H1 (cell line): ENCODE data around the gene NELFB. TPM values are rescaled to one million over a fixed set of nuclear protein-coding genes. Genes with fewer than 3 reads are reported as not detected.

Source experiments
- CTCF ChIA-PET: fragments of 300-600 bp; sonication (Branson Sonifier 250); formaldehyde crosslinking; loops from one replicate; lab custom pipeline; 2021; ENCODE audit not compliant: partially characterized antibody; lab: Charles Lee
- POLR2A ChIA-PET: fragments of 300-600 bp; sonication (Branson Sonifier 250); formaldehyde crosslinking; loops from one replicate; lab custom pipeline; 2021; ENCODE audit warnings: inconsistent platforms; ENCODE audit not compliant: partially characterized antibody; lab: Charles Lee
- DNase-seq, 2 experiments: peaks; one replicate each; pipeline versions ENCODE4 v3.0.0 to v3.0.0-alpha.2; 2010 to 2022; ENCODE audit warnings: low spot score in 2 of 2, low read depth in 1 of 2, mixed read lengths in 1 of 2
- FAIRE-seq: peaks from 2 replicates; lab custom pipeline; 2011; peaks lifted over from hg19 to GRCh38; lab: Jason Lieb, UNC
- H2AFZ ChIP-seq: 2 replicates; pipeline ENCODE4 v1.8.1; 2012; ENCODE audit warnings: low read length, inconsistent platforms
- H2AK5ac ChIP-seq: 2 replicates; pipeline ENCODE4 v1.6.1; 2013; ENCODE audit warnings: low read depth, low read length
- H2BK120ac ChIP-seq: replicated peaks from 2 replicates; pipeline ENCODE3; 2013; ENCODE audit warnings: low read depth, low read length, inconsistent platforms
- H2BK12ac ChIP-seq: 2 replicates; pipeline ENCODE4 v1.6.1; 2013; ENCODE audit warnings: low read depth, low read length
- H2BK15ac ChIP-seq: 2 replicates; pipeline ENCODE4 v1.6.1; 2013; ENCODE audit warnings: low read length
- H2BK20ac ChIP-seq: 2 replicates; pipeline ENCODE4 v1.6.1; 2013; ENCODE audit warnings: low read length
- H2BK5ac ChIP-seq: 2 replicates; pipeline ENCODE4 v1.6.1; 2013; ENCODE audit warnings: low read depth, low read length
- H3K14ac ChIP-seq: 2 replicates; pipeline ENCODE4 v1.6.1; 2013; ENCODE audit warnings: inconsistent platforms; ENCODE audit not compliant: insufficient read length
- H3K18ac ChIP-seq: 2 replicates; pipeline ENCODE4 v1.6.1; 2013; ENCODE audit warnings: low read length; ENCODE audit errors: extremely low read depth
- H3K23ac ChIP-seq: 2 replicates; pipeline ENCODE4 v1.6.1; 2013; ENCODE audit warnings: inconsistent platforms; ENCODE audit not compliant: insufficient read length
- H3K23me2 ChIP-seq: 2 replicates; pipeline ENCODE4 v1.6.1; 2013; ENCODE audit warnings: low read depth, low read length
- H3K27ac ChIP-seq: 2 replicates; pipeline ENCODE4 v1.6.1; 2011; ENCODE audit warnings: low read depth, low read length, inconsistent platforms
- H3K27me3 ChIP-seq, 4 experiments: replicated peaks in 1 of 4; 1 replicate in 1 of 4; 2 replicates in 3 of 4; pipeline versions ENCODE4 v1.6.1 to v1.8.1; 2011 to 2013; ENCODE audit warnings: low read length in 3 of 4, mild to moderate bottlenecking in 3 of 4, inconsistent platforms in 2 of 4, mixed read lengths in 2 of 4, moderate library complexity in 1 of 4; ENCODE audit not compliant: control insufficient read depth in 3 of 4, insufficient read depth in 3 of 4; ENCODE audit errors: extremely low read depth in 1 of 4
- H3K36me3 ChIP-seq, 4 experiments: 2 replicates each; pipeline versions ENCODE4 v1.6.1 to v1.8.1; 2011 to 2013; ENCODE audit warnings: mild to moderate bottlenecking in 4 of 4, low read length in 3 of 4, moderate library complexity in 2 of 4, control low read depth in 1 of 4, inconsistent platforms in 1 of 4; ENCODE audit not compliant: insufficient read depth in 4 of 4, control insufficient read depth in 2 of 4
- H3K4ac ChIP-seq: replicated peaks from 2 replicates; pipeline ENCODE3; 2013; ENCODE audit warnings: low read length, low read depth, mixed read lengths, inconsistent platforms; ENCODE audit not compliant: insufficient read length
- H3K4me1 ChIP-seq, 4 experiments: replicated peaks in 1 of 4; 1 replicate in 1 of 4; 2 replicates in 3 of 4; pipeline versions ENCODE4 v1.6.1 to v1.8.1; 2011 to 2013; ENCODE audit warnings: low read length in 3 of 4, inconsistent platforms in 2 of 4, mixed read lengths in 1 of 4; ENCODE audit not compliant: insufficient read depth in 4 of 4, control insufficient read depth in 3 of 4
- H3K4me2 ChIP-seq, 2 experiments: 2 replicates each; pipeline versions ENCODE4 v1.6.1 to v1.8.1; 2011 to 2013; ENCODE audit warnings: low read depth in 2 of 2, low read length in 2 of 2, control low read depth in 1 of 2, inconsistent platforms in 1 of 2, mild to moderate bottlenecking in 1 of 2; ENCODE audit not compliant: insufficient read depth in 1 of 2
- H3K4me3 ChIP-seq, 4 experiments: fragments of 200-600, 300-600 bp in 1 of 4; sonication (generic), shearing (Covaris generic), sonication (Bioruptor Twin) in 1 of 4; 2 replicates each; pipeline versions ENCODE4 v1.5.1 to v1.8.1; 2011 to 2016; ENCODE audit warnings: low read length in 4 of 4, low read depth in 3 of 4, control low read depth in 2 of 4, inconsistent platforms in 2 of 4, mild to moderate bottlenecking in 2 of 4, mixed read lengths in 1 of 4, moderate library complexity in 1 of 4; ENCODE audit not compliant: insufficient read depth in 2 of 4; ENCODE audit errors: extremely low read depth in 1 of 4
- H3K56ac ChIP-seq: replicated peaks from 2 replicates; pipeline ENCODE3; 2013; ENCODE audit warnings: low read depth, mild to moderate bottlenecking, mixed read lengths, low read length, inconsistent platforms; ENCODE audit not compliant: insufficient read length
- H3K79me1 ChIP-seq: 2 replicates; pipeline ENCODE4 v1.6.1; 2013; ENCODE audit warnings: low read depth, low read length, control low read depth
- H3K79me2 ChIP-seq, 2 experiments: 2 replicates each; pipeline versions ENCODE4 v1.6.1 to v1.8.1; 2012 to 2013; ENCODE audit warnings: low read length in 2 of 2, mild to moderate bottlenecking in 2 of 2, inconsistent platforms in 1 of 2; ENCODE audit not compliant: insufficient read depth in 2 of 2, control insufficient read depth in 1 of 2
- H3K9ac ChIP-seq, 4 experiments: replicated peaks in 1 of 4; 1 replicate in 1 of 4; 2 replicates in 3 of 4; pipeline versions ENCODE4 v1.6.1 to v1.8.1; 2011 to 2013; ENCODE audit warnings: low read depth in 3 of 4, low read length in 3 of 4, control low read depth in 2 of 4, mild to moderate bottlenecking in 2 of 4, moderate library complexity in 2 of 4, inconsistent platforms in 1 of 4; ENCODE audit errors: extremely low read depth in 1 of 4
- H3K9me3 ChIP-seq, 2 experiments: 2 replicates each; pipeline versions ENCODE4 v1.6.1 to v1.8.1; 2012 to 2013; ENCODE audit warnings: mild to moderate bottlenecking in 2 of 2, moderate library complexity in 2 of 2, control low read depth in 1 of 2, inconsistent platforms in 1 of 2, low read depth in 1 of 2, low read length in 1 of 2, mixed read lengths in 1 of 2; ENCODE audit not compliant: insufficient read depth in 2 of 2
- H4K20me1 ChIP-seq, 2 experiments: replicated peaks in 1 of 2; 2 replicates each; pipeline versions ENCODE3 to v1.8.1; 2011 to 2013; ENCODE audit warnings: inconsistent platforms in 2 of 2, low read length in 2 of 2, mild to moderate bottlenecking in 1 of 2; ENCODE audit not compliant: insufficient read depth in 2 of 2, control insufficient read depth in 1 of 2
- H4K5ac ChIP-seq: 2 replicates; pipeline ENCODE4 v1.6.1; 2013; ENCODE audit warnings: low read length, low read depth, mixed read lengths, inconsistent platforms; ENCODE audit not compliant: insufficient read length
- H4K8ac ChIP-seq: 2 replicates; pipeline ENCODE4 v1.8.0; 2013; ENCODE audit warnings: mild to moderate bottlenecking, moderate library complexity, low read length, inconsistent platforms; ENCODE audit not compliant: insufficient read depth; ENCODE audit errors: extremely low read depth
- H4K91ac ChIP-seq: replicated peaks from 2 replicates; pipeline ENCODE3; 2013; ENCODE audit warnings: low read length, mixed read lengths, inconsistent platforms; ENCODE audit not compliant: insufficient read length
- EGR1 ChIP-seq: IDR thresholded peaks from 2 replicates; pipeline ENCODE4 v1.6.1; 2011; ENCODE audit warnings: low read depth, low read length, borderline replicate concordance
- HDAC6 ChIP-seq: IDR thresholded peaks from one replicate; pipeline ENCODE4 v1.7.1; 2012; ENCODE audit warnings: low read depth, mild to moderate bottlenecking, inconsistent platforms, low read length, moderate library complexity
- NANOG ChIP-seq: IDR thresholded peaks from 2 replicates; pipeline ENCODE4 v1.6.1; 2011; ENCODE audit warnings: low read length, low read depth, mild to moderate bottlenecking, inconsistent platforms; ENCODE audit not compliant: insufficient read depth, poor library complexity, severe bottlenecking
- RFX5 ChIP-seq: IDR thresholded peaks from 2 replicates; pipeline ENCODE4 v1.6.1; 2011; ENCODE audit warnings: low read depth, low read length, improper control_type of control experiment, borderline replicate concordance
- RNF2 ChIP-seq: fragments of 200-900, 300-1000 bp; sonication (generic); IDR thresholded peaks from 2 replicates; pipeline ENCODE4 v1.7.1; 2016; ENCODE audit warnings: borderline replicate concordance, low read depth, mild to moderate bottlenecking, antibody characterized with exemption, low read length; ENCODE audit not compliant: poor library complexity, severe bottlenecking; ENCODE audit errors: missing control alignments
- SIRT6 ChIP-seq: IDR thresholded peaks from one replicate; pipeline ENCODE4 v1.7.1; 2012; ENCODE audit warnings: low read length, inconsistent platforms
- WGBS, 2 experiments: shearing (Covaris generic) in 1 of 2; methylation state at CpG; one replicate each; pipeline versions ENCODE4 v1.1.6 to v1.1.7; 2013 to 2015; ENCODE audit warnings: low lambda C conversion rate in 2 of 2, mixed read lengths in 2 of 2, inconsistent platforms in 1 of 2, low coverage in 1 of 2, missing lambda C conversion rate in 1 of 2; ENCODE audit not compliant: insufficient replicate concordance in 2 of 2, insufficient coverage in 1 of 2, insufficient read length in 1 of 2; ENCODE audit errors: extremely low coverage in 1 of 2, missing lambda C conversion rate in 1 of 2; 5-methylcytosine and 5-hydroxymethylcytosine counted together
- polyA plus RNA-seq, 7 experiments: library from polyadenylated mRNA; depleted of rRNA in 3 of 7; stranded (reverse) in 5 of 7; unstranded in 2 of 7; fragments of >200 nt in 5 of 7; fragments of 200-250 nt in 2 of 7; gene quantifications; 1 replicate in 5 of 7; 2 replicates in 1 of 7; 4 replicates in 1 of 7; pipeline versions ENCODE4 v1.2.1 to v1.2.3, GENCODE V29; 2011 to 2013; ENCODE audit warnings: missing spikeins in 2 of 7, mixed read lengths in 2 of 7
- total RNA-seq: library from RNA; stranded (reverse); fragmentation: NEBNext Ultra II Directional; extraction: Animal tissue kit (Norgen Biotek cat#: 25700); gene quantifications from 2 replicates; pipeline ENCODE4 v1.2.1, GENCODE V29; 2021
- TF ChIP-seq, protein P1 (sequence below): IDR thresholded peaks from 2 replicates; pipeline ENCODE4 v1.6.1; 2012; ENCODE audit warnings: inconsistent platforms

The NELFB gene
- total and polyA plus RNA-seq, 2 of the 8 experiments (the other 6 are each of a cell fraction or from before 2014, with no cell fraction given): 57.6 to 78.0 TPM

DNA sequence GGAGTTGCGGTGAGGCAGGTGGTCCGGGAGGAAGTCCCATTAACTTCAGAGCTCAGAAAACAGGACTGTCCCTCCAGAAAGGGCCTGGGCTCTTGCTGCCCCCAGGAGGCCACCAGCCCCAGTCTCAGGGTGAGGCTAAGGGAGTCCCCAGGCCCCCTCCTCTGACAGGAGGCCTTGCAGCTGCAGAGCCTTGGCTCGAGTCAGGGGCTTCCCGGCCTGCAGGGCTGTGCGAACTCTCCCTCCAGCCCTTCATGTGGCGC is 7.3 kb upstream of the NELFB start:
- H4K5ac ChIP-seq: no peak overlapping the region
- no peak for DNase-seq
- TF ChIP-seq NANOG (no peak), SIRT6 (no peak), RNF2 (no peak), RFX5 (no peak), EGR1 (no peak), HDAC6 (no peak)
- TF ChIP-seq, protein P1, sequence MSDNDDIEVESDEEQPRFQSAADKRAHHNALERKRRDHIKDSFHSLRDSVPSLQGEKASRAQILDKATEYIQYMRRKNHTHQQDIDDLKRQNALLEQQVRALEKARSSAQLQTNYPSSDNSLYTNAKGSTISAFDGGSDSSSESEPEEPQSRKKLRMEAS: no peak
- no peak overlapping the region for H3K18ac ChIP-seq
- POLR2A ChIA-PET: interaction anchor here (1.1 to 69.9 kb wide), 4 partner anchors 9 to 54 kb away, joined by 3 to 1462 read pairs (median 733); partner anchors contain the start of genes CYSRT1, NDOR1, NELFB and RNF208
- H3K4me1 ChIP-seq: peaks cover 0 to 20% (median 16%) of the 10 kb centered on the region in 4 experiments; a peak in 5 of 7 replicates
- H3K4ac ChIP-seq: no peak overlapping the region
- no peak overlapping the region for H3K4me2 ChIP-seq
- H3K4me3 ChIP-seq: no peak overlapping the region
- H2BK5ac ChIP-seq: no peak overlapping the region
- no peak overlapping the region for H2AFZ ChIP-seq
- no peak overlapping the region for H2AK5ac ChIP-seq
- FAIRE-seq: no peak
- H3K9me3 ChIP-seq: no peaks in the 10 kb centered on the region
- H4K91ac ChIP-seq: no peak overlapping the region
- H3K14ac ChIP-seq: no peak overlapping the region
- no peak overlapping the region for H3K27ac ChIP-seq
- no peak overlapping the region for H3K56ac ChIP-seq
- no peak overlapping the region for H2BK15ac ChIP-seq
- H3K79me1 ChIP-seq: no peaks in the 10 kb centered on the region; the same call in none of the 2 replicates
- no peaks in the 10 kb centered on the region; a peak in 2 of 7 replicates for H3K27me3 ChIP-seq
- H3K36me3 ChIP-seq: peaks cover 2 to 9% (median 7%) of the 10 kb centered on the region in 4 experiments; a peak in 5 of 8 replicates
- H4K8ac ChIP-seq: no peak overlapping the region
- WGBS, 2 experiments: 94% methylated on average over 6 of the region's 6 CpGs; no CpG with 5 or more reads in 1 of the 2 experiments
- peaks cover 6 to 10% of the 10 kb centered on the region in 2 experiments for H4K20me1 ChIP-seq
- no peak overlapping the region for H3K9ac ChIP-seq
- H3K23me2 ChIP-seq: no peaks in the 10 kb centered on the region
- no peaks in the 10 kb centered on the region; a peak in 1 of 4 replicates for H3K79me2 ChIP-seq
- no peak overlapping the region for H2BK20ac ChIP-seq
- H2BK120ac ChIP-seq: no peak overlapping the region
- CTCF ChIA-PET: interaction anchor here (0.8 to 3.3 kb wide), 6 partner anchors 8 to 58 kb away, joined by 3 to 26 read pairs (median 4); partner anchors contain the start of gene RNF224
- H2BK12ac ChIP-seq: no peak overlapping the region
- H3K23ac ChIP-seq: no peak overlapping the region
